HFFc6 (cell line): ENCODE results near the gene SUOX. TPM values are rescaled to one million over a fixed set of nuclear protein-coding genes. Genes with fewer than 3 reads are reported as not detected.

Experiments
- DNase-seq: peaks from one replicate; pipeline ENCODE4 v3.0.0-alpha.2; 2018
- H3K27ac Mint-ChIP-seq: 2 replicates; pipeline ENCODE4 v1.8.0; 2020; ENCODE audit warnings: mild to moderate bottlenecking, mixed read lengths
- H3K27me3 Mint-ChIP-seq: 2 replicates; pipeline ENCODE4 v1.8.0; 2021; ENCODE audit warnings: mild to moderate bottlenecking, moderate library complexity, mixed read lengths; ENCODE audit not compliant: insufficient read depth
- H3K36me3 Mint-ChIP-seq: 2 replicates; pipeline ENCODE4 v1.8.0; 2021; ENCODE audit warnings: low read depth, mixed read lengths
- H3K4me1 Mint-ChIP-seq: 2 replicates; pipeline ENCODE4 v1.8.0; 2020; ENCODE audit warnings: low read depth, mixed read lengths
- H3K4me3 Mint-ChIP-seq: 2 replicates; pipeline ENCODE4 v1.8.0; 2020; ENCODE audit warnings: mild to moderate bottlenecking, moderate library complexity, mixed read lengths
- H3K9me3 Mint-ChIP-seq: 2 replicates; pipeline ENCODE4 v1.8.0; 2020; ENCODE audit warnings: mild to moderate bottlenecking, mixed read lengths
- CTCF ChIP-seq: fragments of 200-600 bp; sonication (generic); IDR thresholded peaks from 2 replicates; pipeline ENCODE4 v1.5.0; 2021; ENCODE audit warnings: antibody characterized with exemption, mild to moderate bottlenecking
- total RNA-seq, 6 experiments: library from RNA; stranded (reverse); fragmentation: NEBNext Ultra II Directional; extraction: Animal tissue kit (Norgen Biotek cat#: 25700); gene quantifications; 2 replicates in 1 of 6; 3 replicates in 5 of 6; pipeline ENCODE4 v1.2.3, GENCODE V29; 2021

SUOX gene
- total RNA-seq, 6 experiments from 2014 or later, result 15.2 to 19.4 (median 17.0) TPM

- 0 out of 2 replicates have a peak, but pooled peaks cover 7% of the 10 kb centered on the region for H3K36me3 Mint-ChIP-seq
- no peak overlapping the region for H3K4me3 Mint-ChIP-seq
- H3K27ac Mint-ChIP-seq, result peak overlapping the region; percentile 86
- TF ChIP-seq CTCF, result peak; percentile 87
- H3K27me3 Mint-ChIP-seq, result no peaks in the 10 kb centered on the region; the same call in 1 of the 2 replicates
- peak; percentile 63 for DNase-seq
- H3K4me1 Mint-ChIP-seq, result peaks cover 17% of the 10 kb centered on the region
- no peaks in the 10 kb centered on the region for H3K9me3 Mint-ChIP-seq
Measured at GRCh38 chr12:56029666-56030293, 32.7 kb downstream of the SUOX start.

GRCh38 chr12:56031987-56032386 lies 34.9 kb downstream of the SUOX start:
- H3K4me1 Mint-ChIP-seq, result peaks cover 17% of the 10 kb centered on the region
- H3K36me3 Mint-ChIP-seq, result 0 out of 2 replicates have a peak, but pooled peaks cover 7% of the 10 kb centered on the region
- no peak for TF ChIP-seq CTCF
- no peaks in the 10 kb centered on the region; the same call in 1 of the 2 replicates for H3K27me3 Mint-ChIP-seq
- no peak overlapping the region for H3K4me3 Mint-ChIP-seq
- no peak overlapping the region for H3K27ac Mint-ChIP-seq
- H3K9me3 Mint-ChIP-seq, result no peaks in the 10 kb centered on the region
- DNase-seq, result no peak

GRCh38 chr12:56034586-56035332 lies 37.7 kb downstream of the SUOX start:
- no peak for DNase-seq
- no peaks in the 10 kb centered on the region; the same call in 1 of the 2 replicates for H3K27me3 Mint-ChIP-seq
- H3K36me3 Mint-ChIP-seq, result 0 out of 2 replicates have a peak, but pooled peaks cover 6% of the 10 kb centered on the region
- peaks cover 3% of the 10 kb centered on the region for H3K4me1 Mint-ChIP-seq
- no peaks in the 10 kb centered on the region for H3K9me3 Mint-ChIP-seq
- no peak for TF ChIP-seq CTCF
- no peak overlapping the region for H3K4me3 Mint-ChIP-seq
- H3K27ac Mint-ChIP-seq, result no peak overlapping the region

GRCh38 chr12:56037161-56037560 lies 40.1 kb downstream of the SUOX start:
- DNase-seq, result no peak
- Mint-ChIP-seq H3K27me3 (peaks cover 4% of the 10 kb centered on the region), H3K4me3 (no peak overlapping the region), H3K36me3 (peaks cover 8% of the 10 kb centered on the region), H3K27ac (no peak overlapping the region), H3K4me1 (peaks cover 11% of the 10 kb centered on the region), H3K9me3 (peaks cover 5% of the 10 kb centered on the region)
- TF ChIP-seq CTCF, result no peak

- no peak for DNase-seq
- TF ChIP-seq CTCF, result no peak
- peaks cover 5% of the 10 kb centered on the region for H3K27me3 Mint-ChIP-seq
- H3K27ac Mint-ChIP-seq, result no peak overlapping the region
- H3K4me3 Mint-ChIP-seq, result no peak overlapping the region
- peaks cover 18% of the 10 kb centered on the region for H3K4me1 Mint-ChIP-seq
- peaks cover 16% of the 10 kb centered on the region for H3K36me3 Mint-ChIP-seq
- peaks cover 10% of the 10 kb centered on the region for H3K9me3 Mint-ChIP-seq
Measured at GRCh38 chr12:56038022-56038655, 41.1 kb downstream of the SUOX start.
